HG03457 (cell line): ENCODE measurements around the gene KCTD19.

ENCODE experiments used
- ATAC-seq: cut with Tn5 transposase; IDR thresholded peaks from one replicate; pipeline ENCODE4 v1.9.1; 2021; ENCODE audit warnings: moderate number of reproducible peaks; ENCODE audit not compliant: unreplicated experiment

The KCTD19 gene

DNA sequence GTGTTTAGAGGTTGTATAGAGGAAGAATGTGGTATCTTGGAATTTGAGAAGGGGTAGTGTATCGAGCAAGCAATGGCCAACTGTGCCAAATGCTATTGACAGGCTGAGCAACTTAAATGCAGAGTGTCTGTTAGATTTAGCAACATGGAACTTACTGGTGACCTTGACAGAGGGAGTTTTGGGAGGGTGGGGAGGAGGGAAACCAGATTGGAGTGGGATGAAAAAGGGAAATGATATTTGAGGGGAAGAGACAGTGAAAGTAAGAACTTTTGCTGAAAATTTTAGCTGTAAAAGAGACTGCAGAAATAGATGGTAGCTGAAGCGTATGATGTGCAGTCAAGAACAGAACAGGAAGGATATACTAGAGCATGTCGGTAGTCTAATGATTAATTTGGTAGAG, 1.2 kb upstream of the KCTD19 start:
- no peak for ATAC-seq

DNA sequence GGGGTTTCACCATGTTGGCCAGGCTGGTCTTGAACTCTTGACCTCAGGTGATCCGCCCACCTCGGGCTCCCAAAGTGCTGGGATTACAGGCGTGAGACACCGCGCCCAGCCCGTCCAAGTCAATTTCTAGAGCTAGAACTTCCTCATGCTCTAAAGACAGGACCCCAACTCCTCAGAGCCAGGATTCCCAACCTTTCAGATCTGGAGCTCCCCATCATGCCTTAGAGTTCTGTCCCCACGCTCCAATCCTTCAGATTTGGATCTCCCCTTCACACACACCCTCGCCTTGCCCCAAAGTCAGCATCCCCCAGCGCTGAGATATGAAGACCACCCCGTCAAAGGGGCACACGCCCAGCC, 448 bp downstream of the KCTD19 start:
- no peak for ATAC-seq

DNA sequence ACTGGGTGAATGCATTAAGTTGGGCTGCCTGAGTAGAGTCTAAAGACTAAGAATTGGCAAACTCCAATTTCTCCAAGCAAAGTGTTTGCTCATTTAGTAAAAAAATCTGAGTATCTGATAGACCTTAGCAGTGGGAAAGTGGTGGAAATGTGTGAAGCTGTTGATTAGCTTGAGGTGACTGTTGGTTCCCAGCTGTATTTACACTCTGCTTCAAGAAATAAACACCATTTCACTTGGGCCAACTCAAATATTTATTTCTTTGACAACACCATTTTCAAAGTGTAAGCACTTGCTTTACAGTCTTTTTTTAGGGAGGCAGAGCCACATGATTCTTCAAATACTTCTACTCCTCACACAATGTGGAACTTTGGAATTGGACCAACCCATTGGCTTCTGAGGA, 8.7 kb downstream of the KCTD19 start:
- no peak for ATAC-seq

DNA sequence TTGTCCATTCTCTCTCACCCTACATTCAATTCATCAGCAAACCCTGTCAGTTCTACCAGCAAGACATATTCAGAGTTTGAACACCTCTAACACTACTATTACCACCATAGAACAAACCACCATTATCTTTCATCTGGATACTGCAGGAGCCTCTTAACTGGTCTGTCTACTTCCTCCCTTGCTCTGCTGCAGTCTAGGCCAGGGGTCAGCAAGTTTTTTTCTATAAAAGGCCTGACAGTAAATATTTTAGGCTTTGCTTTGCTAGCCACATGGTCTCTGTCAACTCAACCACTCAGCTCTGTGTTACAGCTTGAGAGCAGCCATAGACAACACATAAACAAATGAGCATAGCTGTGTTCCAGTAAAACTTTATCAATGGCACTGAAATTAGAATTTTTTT, 13.8 kb downstream of the KCTD19 start:
- no peak for ATAC-seq

DNA sequence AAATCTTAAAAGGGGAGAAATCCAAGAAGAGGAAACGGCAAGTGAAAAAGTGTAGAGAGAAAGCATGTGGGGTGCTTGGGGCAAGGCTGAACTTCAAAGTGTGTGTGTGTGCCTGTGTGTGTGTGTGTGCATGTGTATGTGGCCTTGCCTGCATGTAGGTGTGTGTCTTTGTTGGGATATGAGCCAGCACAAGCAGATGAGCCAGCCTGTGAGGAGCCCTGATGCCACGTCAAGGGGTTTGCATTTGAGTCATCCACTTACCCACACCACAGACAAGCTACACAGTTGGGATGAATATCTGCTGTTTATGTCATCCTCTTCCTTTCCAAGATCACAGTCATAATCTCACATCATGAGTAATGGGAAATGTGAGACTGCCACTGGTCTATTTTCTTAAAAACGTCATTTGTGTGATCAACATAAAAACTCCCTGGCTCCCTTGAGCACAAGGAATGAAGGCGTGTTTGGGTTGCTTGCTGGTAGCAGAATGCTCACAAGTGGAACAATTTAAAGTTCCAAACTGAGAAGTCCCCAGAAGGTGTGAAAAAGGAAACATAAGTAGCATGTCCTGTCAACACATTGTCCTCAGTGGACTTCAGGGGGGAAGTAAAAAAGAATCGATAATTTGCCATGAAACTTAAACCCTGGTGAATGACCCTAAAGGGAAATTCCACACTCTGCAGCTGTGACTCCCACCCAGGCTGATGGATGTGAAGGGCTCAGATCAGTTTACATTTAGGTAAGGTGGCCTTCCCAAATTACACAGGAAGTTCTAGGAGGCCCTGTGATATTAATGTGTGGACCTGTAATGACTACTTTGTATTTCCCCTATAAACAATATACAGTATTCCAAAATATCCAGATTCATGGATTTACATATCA, 14.7 kb downstream of the KCTD19 start:
- peak; percentile 58 for ATAC-seq

DNA sequence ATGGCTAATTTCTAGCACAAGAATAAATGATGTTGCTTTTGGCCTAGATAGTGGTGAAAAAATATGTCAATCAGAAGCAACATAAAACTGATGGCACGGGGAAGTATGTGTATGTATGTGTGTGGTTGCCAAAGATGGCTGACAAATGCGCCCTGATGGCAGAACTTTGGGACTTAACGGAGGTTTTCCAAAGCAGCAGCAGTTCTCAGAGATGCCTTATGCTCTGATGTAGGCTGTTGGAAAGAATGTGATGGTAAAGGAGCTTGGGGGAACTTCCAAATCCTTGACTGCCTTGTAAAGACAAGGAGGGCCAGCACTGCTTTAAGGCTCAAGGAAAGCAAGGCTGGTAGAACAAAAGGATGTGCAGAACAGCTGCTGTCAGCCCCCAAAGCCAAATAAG, 16.0 kb downstream of the KCTD19 start:
- ATAC-seq = no peak

DNA sequence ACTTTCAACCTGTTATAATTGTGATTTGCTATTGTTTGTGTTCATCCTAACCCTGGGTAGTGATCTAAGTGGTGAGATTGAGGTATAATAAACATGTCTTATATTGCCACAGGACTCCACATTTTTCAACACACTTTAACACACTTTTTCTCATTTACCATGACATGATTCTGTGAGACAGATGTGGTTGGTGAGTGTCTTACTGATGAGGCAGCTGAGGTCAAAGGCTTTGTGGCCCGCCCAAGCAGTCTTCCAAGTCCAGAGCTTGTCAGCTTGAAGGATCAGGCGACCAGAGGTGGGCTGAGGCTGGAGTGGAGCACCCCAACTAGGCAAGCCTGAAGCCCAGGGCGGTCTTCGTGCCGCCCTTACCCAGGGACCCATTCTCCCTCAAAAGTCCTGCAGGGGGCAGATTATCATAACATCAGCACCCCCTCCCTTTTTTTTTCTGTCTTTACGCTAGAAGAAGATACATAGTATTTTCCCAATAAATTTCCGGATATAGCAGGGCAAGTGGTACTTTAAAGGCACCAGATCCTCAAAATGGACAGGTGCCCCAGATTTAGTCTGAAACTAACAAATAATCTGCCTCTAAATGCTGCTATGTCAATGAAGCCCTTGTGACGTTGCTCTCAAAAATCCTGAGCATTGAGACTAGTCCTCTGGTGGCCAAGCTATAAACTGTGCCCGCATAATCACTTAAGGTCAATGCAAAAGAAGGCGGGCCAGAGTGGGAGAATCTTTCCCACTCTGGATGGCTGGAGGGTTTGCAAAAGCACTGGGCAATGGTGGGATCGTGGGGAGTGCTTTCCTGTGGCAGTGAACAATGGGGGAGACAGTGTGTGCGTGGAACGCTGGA, 21.1 kb downstream of the KCTD19 start:
- ATAC-seq = no peak

DNA sequence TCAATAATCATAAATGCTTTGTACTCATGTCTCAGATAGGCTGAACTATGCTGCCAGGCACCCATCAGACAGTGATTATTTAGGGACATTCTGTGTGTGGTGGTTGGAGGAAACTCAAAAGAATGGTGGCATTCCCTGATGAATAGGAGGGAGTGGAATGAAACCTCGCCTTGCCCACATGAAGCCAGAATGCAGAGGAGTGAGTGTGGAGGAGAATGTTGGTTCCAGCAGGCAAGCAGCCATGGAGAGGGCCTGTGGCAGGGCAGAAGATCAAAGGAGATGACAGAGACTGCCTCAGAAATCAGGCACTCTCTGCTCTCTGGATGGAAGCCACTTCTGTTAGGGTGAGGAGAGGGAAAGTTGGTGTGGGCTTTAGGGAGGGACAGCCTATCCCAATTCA, 22.5 kb downstream of the KCTD19 start:
- ATAC-seq = no peak

DNA sequence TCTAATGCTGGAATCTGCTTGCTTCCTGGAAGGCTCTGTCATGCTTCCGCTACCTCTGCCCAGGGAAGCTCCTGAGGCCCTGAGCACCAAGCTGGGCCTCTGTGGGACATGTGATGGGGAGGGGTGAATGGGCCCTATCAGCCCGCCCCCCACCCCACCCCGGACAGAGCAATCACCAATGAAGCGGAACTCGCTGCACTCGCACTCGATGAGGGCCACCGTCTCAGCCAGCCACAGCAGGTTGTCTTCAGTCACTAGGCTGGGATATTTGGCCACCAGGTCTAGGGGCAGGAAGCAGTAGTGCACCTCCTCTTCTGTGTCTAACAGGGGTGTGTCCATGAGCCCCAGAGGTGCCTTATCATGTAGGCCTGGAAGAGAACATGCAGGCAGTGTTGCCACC, 23.6 kb downstream of the KCTD19 start:
- ATAC-seq = no peak

DNA sequence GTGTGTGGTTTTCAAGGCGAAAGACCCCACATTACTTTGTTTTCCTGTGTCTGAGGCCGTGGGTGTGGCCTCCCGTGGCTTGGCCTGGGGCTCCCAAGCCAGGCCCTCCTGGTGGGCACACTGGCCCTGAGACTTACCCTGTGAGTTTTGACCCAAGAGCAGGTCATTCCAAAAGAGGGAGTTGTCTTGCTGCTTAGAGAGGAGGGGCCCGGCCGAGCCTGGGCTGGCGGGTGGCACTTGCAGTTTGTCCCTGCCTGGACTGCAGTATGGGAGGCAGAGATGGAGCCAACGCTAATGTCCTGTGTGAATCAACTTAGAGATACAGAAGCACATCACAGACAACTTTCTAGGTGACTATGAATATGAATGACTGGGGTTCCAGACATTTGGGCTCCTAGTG, 24.5 kb downstream of the KCTD19 start:
- ATAC-seq = no peak

DNA sequence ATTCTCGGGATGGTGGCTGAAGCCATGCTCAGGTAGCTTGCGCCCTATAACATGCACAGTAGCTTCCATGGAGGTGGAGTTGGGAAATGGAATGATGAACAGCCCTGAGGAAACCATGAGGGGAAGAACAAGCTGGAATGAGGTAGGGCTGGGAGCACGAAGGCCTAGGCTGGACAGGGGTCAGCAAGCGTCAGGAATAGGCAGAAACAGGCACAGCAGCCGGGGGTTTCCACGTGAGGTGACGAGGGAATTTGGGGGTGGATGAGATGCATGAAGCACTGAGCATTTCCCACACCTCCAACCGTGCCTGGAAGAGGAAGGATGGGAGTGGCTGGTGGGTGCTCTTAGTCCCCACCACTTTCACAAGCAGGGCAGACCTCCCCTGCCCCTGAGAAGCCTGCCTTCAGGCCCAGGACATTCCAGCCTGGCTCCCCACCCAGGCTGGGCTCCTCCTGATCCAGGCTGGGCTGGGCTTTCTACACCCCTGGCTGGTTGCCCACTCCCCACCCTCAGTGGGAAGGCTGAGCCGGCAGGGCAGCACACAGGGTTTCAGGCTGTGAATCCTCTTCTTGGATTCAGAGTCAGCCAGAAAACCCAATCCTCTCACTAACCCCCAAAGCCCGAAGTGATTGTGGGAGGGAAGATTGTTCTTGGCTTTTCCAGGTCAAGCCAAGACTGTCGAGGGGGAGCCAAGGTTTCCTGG, 25.3 kb downstream of the KCTD19 start:
- no peak for ATAC-seq

DNA sequence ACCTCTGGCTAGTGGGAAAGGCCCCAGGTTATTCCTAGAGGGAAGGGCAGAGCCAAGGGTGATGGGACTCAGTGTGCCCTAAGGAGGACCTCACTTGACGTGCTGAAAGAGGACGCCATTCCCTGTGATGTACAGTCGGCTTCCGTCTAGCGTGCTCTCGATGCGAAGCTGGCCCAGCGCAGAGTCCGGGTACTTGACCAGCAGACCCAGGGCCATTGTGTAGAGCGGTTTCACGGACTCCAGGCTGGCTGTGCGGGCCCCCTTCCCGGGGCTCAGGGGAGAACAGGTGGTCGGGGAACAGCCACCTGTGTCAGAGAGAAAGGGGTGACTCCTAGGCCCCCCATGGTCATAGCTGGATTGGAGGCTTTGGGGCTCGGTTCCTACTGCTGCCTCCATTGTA, 27.3 kb downstream of the KCTD19 start:
- ATAC-seq = no peak

DNA sequence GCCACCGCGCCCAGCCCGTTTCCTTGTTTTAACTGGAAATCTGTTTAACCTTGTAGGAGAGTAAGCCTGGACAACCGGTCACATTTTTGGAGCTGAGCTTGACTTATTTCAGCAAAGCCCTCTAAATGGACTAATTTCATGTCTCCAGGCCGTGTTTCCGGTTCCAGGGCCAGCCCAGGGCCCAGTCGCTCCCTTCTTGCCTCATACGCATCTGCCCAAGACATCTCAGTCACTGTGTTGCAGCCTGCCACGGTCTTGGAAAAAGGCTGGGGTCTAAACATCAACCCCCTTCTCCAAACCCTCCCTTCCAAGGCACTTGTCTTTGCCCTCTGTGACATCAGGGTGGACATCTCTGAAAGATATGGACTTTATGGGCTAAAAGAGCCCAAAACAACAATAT, 28.3 kb downstream of the KCTD19 start:
- no peak for ATAC-seq

DNA sequence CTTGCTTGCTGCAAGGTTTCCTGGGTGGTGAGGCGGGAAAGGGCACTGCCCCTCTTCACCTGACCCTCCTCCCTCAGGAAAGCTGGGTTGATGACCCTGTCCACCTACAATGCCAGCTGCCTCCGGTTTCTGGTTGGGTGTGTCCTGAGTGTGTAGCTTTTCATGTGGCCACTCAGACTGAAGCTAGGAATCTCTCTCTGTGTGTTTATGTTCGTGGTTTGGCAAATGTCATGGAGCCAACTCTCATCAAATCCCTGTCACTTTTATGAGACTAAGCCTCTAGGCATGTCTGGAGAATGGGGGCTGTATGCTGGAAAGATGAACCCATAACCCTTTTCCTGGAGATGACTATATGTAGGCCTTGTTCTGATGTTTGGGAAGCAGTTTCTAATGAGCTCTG, 30.1 kb downstream of the KCTD19 start:
- no peak for ATAC-seq

DNA sequence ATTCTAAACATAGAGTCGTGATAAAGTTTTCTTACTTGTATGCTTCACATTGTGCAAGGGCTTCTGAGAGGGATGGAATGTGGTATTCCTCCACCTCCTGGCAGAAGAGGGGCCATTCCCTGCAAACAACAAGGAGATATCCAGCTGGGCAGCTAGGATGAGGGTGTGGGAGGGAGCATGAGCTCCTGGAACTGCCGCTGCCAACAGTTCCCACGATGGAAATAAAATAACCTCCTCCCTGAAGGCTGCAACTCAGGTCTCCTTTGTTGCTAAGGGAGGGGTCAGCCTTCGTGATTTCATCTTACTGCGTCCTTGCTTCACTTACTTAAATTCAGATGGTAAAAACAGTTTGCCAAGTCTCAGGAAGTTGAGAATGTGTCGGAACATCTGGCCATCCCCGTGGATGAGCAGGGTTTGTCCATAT, 31.6 kb downstream of the KCTD19 start:
- ATAC-seq = no peak

DNA sequence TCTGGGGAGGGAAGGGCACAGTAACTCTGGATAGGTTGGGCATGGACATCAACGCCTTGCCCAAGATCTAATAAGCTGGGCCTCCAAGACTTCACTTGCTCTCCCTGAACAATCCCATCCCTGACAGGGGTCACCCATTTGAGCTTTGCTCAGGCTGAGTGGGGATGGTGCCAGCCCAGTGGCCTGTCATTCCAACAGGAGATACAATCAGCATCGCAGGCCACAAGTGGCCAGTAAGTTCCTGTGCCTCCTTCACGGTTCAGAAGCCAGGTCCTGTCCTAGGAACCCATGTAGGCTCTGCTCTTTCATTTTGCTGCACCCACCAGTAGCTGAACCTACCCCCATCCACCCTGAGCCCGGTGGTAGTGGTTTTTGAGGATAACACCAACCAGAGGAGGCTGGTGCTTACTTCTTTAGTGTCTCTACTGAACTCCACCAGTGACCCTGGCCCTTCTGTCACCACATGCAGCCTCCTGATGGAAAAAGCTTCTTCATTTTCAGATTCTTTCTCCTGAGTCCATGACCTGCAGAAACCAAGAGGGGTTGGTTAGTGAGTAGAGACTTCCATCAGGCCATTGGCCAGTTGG, 32.3 kb downstream of the KCTD19 start:
- ATAC-seq = no peak

DNA sequence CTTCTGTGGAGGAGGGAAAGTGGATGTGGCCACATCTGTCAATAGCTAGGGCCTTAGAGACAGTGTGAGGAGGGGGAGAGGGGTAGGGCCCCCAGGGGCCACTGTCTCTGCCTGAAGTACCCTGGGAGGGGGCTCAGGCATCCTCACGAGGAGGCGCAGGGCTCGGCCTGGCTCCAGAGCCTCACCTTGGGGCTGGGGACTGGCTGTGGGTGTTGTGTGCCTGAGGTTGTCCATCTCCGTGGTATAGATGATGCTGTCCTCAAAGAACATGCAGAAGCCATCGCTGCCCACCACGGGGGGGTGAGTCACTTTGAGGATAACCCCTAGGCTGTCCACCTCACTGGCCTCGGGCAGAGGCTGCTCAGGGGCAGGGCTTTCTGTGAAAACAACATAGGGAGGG, 35.1 kb downstream of the KCTD19 start:
- ATAC-seq = no peak

DNA sequence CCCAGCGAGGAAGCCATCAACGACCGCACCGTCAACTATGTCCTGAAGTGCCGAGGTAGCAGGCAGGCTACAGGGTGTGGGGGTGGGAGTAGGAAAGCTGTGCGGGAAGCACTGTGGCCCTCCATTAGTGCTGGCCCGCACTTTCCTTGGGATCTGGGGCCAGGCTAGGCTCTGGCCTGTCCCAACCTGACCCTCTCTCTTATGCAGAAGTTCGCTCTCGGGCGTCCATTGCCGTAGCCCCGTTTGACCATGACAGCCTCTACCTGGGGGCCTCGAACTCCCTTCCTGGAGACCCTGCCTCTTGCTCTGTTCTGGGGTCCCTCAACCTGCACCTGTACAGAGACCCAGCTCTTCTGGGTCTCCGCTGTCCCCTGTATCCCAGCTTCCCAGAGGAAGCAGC, 38.6 kb downstream of the KCTD19 start:
- no peak for ATAC-seq

DNA sequence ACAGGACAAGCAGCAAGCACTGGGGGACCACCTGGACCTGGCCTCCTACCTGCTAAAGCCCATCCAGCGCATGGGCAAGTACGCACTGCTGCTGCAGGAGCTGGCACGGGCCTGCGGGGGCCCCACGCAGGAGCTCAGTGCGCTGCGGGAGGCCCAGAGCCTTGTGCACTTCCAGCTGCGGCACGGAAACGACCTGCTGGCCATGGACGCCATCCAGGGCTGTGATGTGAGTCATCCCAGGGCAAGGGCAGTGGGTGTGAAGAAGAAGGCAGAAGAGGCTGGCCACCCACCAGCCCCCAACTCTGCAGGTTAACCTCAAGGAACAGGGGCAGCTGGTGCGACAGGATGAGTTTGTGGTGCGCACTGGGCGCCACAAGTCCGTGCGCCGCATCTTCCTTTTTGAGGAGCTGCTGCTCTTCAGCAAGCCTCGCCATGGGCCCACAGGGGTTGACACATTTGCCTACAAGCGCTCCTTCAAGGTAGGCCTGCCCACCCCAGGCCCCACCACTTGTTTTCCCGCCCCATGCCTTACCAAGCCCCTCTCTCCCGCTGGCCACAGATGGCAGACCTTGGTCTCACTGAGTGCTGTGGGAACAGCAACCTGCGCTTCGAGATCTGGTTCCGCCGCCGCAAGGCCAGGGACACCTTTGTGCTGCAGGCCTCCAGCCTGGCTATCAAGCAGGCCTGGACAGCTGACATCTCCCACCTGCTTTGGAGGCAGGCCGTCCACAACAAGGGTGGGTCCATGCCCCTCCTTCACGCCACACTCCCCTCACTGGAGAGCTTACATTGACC, 39.9 kb downstream of the KCTD19 start:
- no peak for ATAC-seq
